Activated CD8-positive, alpha-beta memory T cell treated with anti-CD3 and anti-CD28 coated beads, Interleukin-2, amount 50 U/mL, for 48 hours (primary cell): Measurements from ENCODE around the gene SRSF3.
"Not testable (repeated sequence)": the region's sequence is repeated elsewhere in the genome, so short reads cannot be mapped to it uniquely, and the experiment has no call there.

Experiments
- DNase-seq: peaks from one replicate; pipeline ENCODE4 v3.0.0-alpha.2; 2020

SRSF3 gene

GRCh38 chr6:36605560-36606391, 11.6 kb downstream of the SRSF3 start:
- DNase-seq, result no peak

DNA sequence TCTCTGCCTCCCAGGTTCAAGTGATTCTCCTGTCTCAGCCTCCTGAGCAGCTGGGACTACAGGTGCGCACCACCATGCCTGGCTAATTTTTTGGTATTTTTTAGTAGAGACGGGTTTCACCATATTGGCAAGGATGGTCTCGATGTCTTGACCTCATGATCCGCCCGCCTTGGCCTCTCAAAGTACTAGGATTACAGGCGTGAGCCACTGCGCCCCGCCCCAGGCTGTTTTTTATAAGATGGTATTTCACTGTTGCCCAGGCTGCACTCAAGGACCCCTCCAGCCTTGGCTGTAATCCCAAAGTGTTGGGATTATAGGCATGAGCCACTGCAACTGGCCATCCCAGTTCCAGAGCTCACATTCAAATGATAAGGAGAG, 13.1 kb downstream of the SRSF3 start:
- DNase-seq, result not testable (repeated sequence)

DNA sequence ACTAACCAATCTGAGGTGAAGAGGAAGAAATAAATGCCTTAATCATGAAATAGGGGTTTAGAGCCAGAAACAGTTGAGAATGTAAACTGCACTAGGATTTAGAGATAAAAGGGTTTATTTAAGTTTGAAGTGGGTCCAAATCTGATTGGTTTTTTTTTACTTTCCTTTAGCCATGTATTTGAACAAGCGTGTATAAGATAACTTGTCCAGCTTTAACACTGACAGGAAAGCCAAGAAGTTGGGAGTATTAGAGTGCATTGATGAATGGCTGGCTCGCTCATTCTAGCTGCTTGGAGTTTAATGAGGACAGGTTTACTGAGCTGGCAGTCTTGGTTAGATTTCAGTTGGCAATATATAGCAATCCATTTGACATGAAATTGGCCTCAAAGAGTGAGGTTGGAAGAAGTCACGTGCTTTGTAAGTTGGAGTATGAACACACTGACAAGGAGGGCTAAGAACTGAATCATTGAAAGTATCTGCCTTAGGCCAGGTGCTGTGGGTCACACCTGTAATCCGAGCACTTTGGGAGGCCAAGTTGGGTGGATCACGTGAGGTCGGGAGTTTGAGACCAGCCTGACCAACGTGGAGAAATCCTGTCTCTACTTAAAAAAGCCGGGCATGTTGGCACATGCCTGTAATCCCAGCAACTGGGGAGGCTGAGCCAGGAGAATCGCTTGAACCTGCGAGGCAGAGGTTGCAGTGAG, 13.7 kb downstream of the SRSF3 start:
- no peak for DNase-seq

DNA sequence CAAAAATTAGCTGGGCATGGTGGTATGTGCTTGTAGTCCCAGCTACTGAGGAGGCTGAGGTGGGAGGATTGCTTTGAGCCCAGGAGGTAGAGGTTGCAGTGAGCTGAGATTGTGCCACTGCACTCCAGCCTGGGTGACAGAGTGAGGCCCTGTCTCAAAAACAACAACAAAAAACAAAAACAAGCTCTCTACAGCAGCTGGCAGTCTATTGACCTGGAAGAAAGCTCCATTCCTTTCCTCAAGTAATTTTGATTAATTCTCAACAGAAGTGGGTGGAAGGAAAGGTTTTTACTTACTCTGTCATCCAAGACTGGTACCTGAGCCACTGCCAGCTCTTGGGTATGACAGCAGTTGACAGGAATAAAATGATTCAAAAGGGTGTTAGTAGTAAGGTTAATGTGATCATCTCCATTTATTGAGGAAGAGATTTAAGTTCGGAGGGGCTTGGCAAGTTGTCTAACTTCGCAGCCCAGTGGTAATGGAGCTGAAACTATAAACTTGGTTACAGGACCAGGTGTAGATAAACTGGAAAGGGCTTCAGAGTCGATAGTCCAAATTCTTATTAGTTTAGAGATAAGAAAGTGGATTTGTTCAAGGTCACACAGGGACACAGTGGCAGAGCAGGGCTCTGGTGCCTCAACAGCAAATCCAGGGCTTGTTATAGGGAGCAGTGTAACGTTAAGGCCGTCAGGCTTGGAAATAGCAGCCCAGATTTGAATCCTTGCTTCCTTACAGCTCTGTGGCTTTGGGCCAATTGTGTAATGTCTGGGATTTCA, 14.8 kb downstream of the SRSF3 start:
- DNase-seq, result no peak

DNA sequence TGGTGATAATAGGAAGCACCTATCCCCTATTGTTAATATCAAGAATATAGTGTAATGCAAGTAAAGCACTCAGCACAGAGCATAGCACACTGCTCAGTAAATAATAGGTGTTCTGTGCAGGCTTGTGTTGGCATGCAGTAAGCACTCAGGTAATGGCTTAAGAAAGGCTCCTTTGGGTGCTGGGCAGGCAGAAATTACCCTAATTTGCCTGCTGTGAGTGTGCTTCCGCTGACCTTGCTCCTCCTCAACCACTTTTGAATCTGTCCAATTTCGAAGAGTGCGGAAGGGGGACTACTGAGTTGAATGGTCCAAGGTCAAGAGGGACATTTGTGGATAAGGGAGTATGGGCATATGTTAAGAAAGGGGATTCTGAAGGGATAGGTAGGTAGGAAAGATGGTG, 15.4 kb downstream of the SRSF3 start:
- DNase-seq, result no peak

DNA sequence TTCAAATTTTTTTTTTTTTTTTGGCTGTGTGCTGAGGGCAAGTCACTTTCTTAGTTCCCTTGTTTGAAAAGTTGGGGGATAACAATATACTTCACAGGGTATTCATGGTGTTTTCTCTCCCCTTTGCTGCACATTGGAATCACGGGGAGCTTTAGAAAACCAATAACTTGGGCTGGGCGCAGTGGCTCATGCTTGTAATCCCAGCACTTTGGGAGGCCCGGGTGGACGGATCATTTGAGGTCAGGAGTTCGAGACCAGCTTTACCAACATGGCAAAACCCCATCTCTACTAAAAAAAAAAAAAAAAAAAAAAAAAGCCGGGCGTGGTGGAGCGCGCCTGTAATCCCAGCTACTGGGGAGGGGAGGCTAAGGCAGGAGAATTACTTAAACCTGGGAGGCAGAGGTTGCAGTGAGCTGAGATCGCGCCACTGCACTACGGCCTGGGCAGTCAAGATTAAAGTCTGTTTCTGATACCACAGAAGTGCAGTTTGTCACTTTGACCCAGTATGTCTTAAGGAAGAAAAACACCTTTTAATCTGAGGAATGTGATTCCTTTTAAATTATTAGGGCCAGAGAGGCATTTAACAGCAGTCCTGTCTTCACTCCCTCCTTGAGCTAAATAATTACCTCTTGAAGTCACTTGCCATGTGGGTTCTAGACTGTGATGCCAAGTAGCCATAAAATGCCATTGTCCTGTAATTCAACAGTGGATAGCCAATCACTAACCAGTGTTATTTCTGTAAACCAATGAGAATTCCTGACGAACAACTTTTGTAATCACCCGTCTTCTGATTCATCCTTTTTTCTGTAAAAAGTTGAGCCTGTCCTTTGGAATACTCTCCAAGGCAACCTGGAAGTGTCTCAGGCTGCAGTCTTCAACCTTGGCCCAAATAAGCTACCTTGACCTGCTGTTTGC, 16.1 kb downstream of the SRSF3 start:
- DNase-seq, result no peak

DNA sequence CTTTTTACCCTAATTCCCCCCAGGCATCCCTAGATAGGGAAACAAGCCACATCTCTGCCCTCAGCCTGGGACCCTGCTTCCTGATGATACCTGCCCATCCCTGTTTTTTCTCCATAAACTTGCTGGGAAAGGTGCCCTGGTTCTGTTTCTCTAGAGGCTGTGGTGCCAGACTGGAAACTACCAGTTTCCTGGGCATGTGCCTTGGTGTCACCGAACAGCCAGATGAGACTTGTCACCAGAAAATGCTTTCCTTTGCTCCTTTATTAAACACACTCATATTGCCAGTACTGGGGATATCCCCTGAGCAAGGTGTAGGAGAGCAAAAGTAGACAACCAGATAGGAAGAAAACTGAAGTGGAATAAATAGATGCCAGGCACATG, 16.8 kb downstream of the SRSF3 start:
- DNase-seq, result no peak

DNA sequence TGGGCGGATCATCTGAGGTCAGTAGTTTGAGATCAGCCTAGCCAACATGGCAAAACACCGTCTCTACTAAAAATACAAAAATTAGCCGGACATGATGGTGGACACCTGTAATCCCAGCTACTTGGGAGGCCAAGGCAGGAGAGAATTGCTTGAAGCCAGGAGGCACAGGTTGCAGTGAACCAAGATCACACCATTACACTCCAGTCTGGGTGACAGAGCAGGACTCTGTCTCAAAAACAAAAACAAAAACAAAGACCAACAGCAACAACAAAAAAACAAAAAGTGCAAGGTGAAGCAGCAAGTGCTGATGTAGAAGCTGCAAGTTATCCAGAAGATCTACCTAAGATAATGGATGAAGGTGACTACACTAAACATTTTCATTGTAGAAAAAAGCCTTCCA, 17.5 kb downstream of the SRSF3 start:
- DNase-seq, result not testable (repeated sequence)

DNA sequence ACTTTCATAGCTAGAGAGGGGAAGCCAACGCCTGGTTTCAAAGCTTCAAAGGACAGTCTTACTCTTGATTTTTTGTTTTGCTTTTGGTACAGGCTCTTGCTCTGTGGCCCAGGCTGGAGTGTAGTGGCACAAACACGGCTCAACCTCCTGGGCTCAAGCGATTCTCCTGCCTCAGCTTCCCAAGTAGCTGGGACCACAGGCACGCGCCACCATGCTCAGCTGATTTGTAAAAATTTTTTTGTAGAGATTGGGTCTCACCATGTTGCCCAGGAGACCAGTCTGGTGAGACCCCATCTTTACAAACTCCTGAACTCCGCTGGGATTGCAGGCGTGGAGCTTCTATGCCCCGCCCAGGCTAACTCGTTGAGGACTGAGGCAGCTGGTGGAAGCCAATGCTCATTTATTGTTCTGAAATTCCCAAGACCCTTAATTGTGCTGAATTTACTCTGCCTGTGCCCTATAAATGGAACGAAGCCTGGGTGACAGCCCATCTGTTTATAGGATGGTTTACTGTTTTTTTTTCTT, 18.0 kb downstream of the SRSF3 start:
- DNase-seq, result no peak

GRCh38 chr6:36613200-36613995, 19.2 kb downstream of the SRSF3 start:
- no peak for DNase-seq

DNA sequence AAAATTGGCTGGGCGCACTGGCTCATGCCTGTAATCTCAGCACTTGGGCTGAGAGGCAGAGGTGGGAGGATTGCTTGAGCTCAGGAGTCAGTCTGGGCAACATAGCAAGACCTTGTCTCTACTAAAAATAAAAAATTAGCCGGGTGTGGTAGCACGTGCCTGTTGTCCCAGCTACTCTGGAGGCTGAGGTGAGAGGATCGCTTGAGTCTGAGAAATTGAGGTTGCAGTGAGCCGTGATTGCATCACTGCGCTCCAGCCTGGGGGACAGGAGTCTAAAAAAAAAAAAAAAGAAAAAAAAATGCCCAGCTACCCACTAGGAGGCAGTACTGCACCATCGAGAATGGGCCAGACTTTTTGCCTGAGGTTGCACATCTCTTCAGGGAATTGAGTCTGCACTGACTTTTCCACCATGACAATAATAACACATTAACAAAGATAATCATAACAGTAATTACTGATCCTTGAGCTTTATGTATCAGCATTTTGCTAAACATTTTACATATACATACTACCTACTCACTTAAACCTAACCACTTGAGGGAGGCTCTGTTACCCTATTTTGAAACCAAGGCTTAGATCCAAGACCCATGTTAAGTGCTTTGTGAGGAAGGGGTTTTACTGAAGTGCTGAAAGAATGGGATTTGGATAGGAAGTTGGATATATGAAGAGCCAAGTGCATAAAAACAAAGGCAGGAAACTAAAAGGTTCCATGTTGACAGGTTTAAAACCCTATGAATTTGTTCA, 21.0 kb downstream of the SRSF3 start:
- DNase-seq, result no peak

DNA sequence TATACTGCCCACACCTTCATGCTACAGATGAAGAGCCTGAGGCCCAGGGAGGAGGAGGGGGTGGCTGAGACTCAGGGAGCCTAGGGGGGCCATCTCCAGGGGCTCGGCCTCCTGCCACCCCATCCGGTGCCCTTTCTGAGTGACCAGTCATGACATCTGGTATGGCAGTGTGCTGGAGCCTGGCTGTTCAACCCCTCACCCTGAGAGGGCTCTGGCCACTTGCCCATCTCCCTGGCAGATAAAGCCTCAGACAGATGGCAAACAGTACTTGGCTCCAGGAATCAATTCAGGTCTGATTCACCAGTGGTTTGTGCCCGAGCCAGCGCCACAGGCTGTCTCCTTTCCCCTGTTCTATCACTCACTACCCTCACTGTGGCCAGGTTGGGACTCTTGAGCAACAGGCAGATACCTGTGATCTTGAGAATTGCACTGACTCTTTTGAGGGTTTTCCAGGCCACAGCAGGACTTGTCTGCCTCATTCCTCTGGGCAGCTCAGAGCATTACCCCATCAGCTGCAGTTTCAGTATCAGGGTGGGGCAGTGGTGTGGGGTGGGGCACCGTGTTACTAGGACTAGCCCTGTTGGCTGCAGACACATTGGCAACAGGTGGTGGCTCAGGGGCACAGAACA, 22.8 kb downstream of the SRSF3 start:
- no peak for DNase-seq

GRCh38 chr6:36618366-36619355, 24.5 kb downstream of the SRSF3 start:
- DNase-seq, result no peak

DNA sequence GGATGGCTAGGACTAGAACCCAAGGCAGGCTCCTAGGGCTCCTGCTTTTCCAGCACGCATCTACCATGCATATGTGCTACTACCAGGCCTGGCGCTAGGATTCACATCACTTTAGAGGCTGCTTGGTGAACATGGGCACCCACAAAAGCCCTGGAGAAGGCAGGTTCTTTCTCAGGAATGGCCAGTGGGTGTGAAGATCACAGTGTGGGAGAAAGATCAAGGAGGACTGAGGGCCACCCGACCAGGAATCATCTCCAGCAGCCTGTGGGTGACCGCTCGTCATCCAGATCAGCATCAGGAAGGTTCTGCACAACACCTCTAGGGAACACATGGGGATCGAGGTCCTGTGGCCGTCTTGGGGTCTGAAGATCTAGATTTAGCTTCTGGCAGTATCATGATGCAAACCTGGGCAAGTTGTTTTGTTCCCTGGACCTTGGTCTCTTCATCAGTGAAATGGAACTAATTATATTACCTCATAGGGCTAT, 27.3 kb downstream of the SRSF3 start:
- no peak for DNase-seq

- no peak for DNase-seq
These were observed 28.9 kb downstream of the SRSF3 start for GRCh38 chr6:36622901-36623546.

- peak; percentile 90 for DNase-seq
These were observed 29.6 kb downstream of the SRSF3 start for GRCh38 chr6:36623547-36624459.
